Measurements from ENCODE around the gene HDAC4. TPM values are rescaled to one million over a fixed set of nuclear protein-coding genes. Genes with fewer than 3 reads are reported as not detected.

HDAC4 gene
- polyA plus RNA-seq, 2 of the 4 experiments (the other 2 are of a cell fraction): 8.6 to 10.4 TPM

- Histone ChIP-seq H3K4me1 (peaks cover 5% of the 10 kb centered on the region; the same call in 1 of the 3 replicates), H3K27ac (no peak overlapping the region), H3K4me3 (no peak overlapping the region), H3K4me2 (no peak overlapping the region), H3K9me3 (0 out of 3 replicates have a peak, but pooled peaks cover 3% of the 10 kb centered on the region)
- ATAC-seq (no peak), DNase-seq (ENCODE audit: low read depth in 1 of 2, low spot score in 1 of 2) (no peak), FAIRE-seq (no peak)
- CTCF ChIA-PET: interaction anchor here (0.7 to 0.8 kb wide), 2 partner anchors 27 to 990 kb away, joined by 3 read pairs; no protein-coding TSS in a partner anchor
- no peak for TF ChIP-seq JUN (IDR thresholded peaks at IDR 0.05)
- TF ChIP-seq FOSL2 (IDR thresholded peaks at IDR 0.05): no peak
- TF ChIP-seq FOSL2 (CRISPR knock-in tag; IDR thresholded peaks at IDR 0.05): no peak
- TF ChIP-seq SREBF2 (IDR thresholded peaks at IDR 0.05): no peak
- no peak for TF ChIP-seq CBX2 (IDR thresholded peaks at IDR 0.05; ENCODE audit: borderline replicate concordance, low read depth)
- no peak for TF ChIP-seq FOSB (CRISPR knock-in tag; IDR thresholded peaks at IDR 0.05)
- TF ChIP-seq POLR2A (IDR thresholded peaks at IDR 0.05; ENCODE audit: low read length): no peak
- TF ChIP-seq CHD2 (IDR thresholded peaks at IDR 0.05; ENCODE audit: low read length, partially characterized antibody): no peak
- no peak for TF ChIP-seq MAFK (IDR thresholded peaks at IDR 0.05; ENCODE audit: partially characterized antibody)
- no peak for TF ChIP-seq BCL3 (IDR thresholded peaks at IDR 0.05)
- no peak for TF ChIP-seq ATOH8 (CRISPR knock-in tag; IDR thresholded peaks at IDR 0.05; ENCODE audit: low read depth)
- WGBS (ENCODE audit: missing lambda C conversion rate): 66% methylated on average over 14 of the region's 14 CpGs
- POLR2A ChIA-PET: no interaction called here
These were observed 399.0 kb downstream of the HDAC4 start for GRCh38 chr2:239001794-239002193.

GRCh38 chr2:239000500-239001073 lies 400.2 kb downstream of the HDAC4 start:
- peaks cover 5% of the 10 kb centered on the region; the same call in 1 of the 3 replicates for H3K4me1 ChIP-seq
- H3K27ac ChIP-seq: no peak overlapping the region
- ChIA-PET CTCF (interaction anchor here (0.5 to 1.4 kb wide), 2 partner anchors 16 to 698 kb away, joined by 3 to 4 read pairs; no protein-coding TSS in a partner anchor), POLR2A (no interaction called here)
- ATAC-seq (no peak), DNase-seq (ENCODE audit: low read depth in 1 of 2, low spot score in 1 of 2) (no peak), FAIRE-seq (no peak)
- 71% methylated on average over 12 of the region's 12 CpGs for WGBS (ENCODE audit: missing lambda C conversion rate)
- H3K9me3 ChIP-seq: peaks cover 4% of the 10 kb centered on the region; the same call in 2 of the 3 replicates
- TF ChIP-seq BHLHE40 (IDR thresholded peaks at IDR 0.05; ENCODE audit: low read depth, low read length) (no peak), KDM1A (IDR thresholded peaks at IDR 0.05; ENCODE audit: low read depth) (no peak), ESRRA (IDR thresholded peaks at IDR 0.05; ENCODE audit: borderline replicate concordance, low read length) (no peak), REST (IDR thresholded peaks at IDR 0.05) (no peak), PHF8 (IDR thresholded peaks at IDR 0.05; ENCODE audit: borderline replicate concordance, low read depth) (no peak), MYC (IDR thresholded peaks at IDR 0.05; ENCODE audit: borderline replicate concordance, low read length) (no peak), HMGXB4 (CRISPR knock-in tag; IDR thresholded peaks at IDR 0.05; ENCODE audit: borderline replicate concordance) (no peak), PBX3 (IDR thresholded peaks at IDR 0.05) (no peak), FOXS1 (CRISPR knock-in tag; IDR thresholded peaks at IDR 0.05) (no peak), BCL3 (IDR thresholded peaks at IDR 0.05) (no peak), TFCP2L1 (CRISPR knock-in tag; IDR thresholded peaks at IDR 0.05) (no peak), RAD21 (conservative IDR thresholded peaks at IDR 0.05 in 1 of 2, IDR thresholded peaks at IDR 0.05 in 1 of 2) (no peak)
- H3K4me3 ChIP-seq: no peak overlapping the region
- H3K4me2 ChIP-seq: no peak overlapping the region

Measured in A549 (cell line).